H1 (cell line): ENCODE results near the gene IGSF23. TPM values are rescaled to one million over a fixed set of nuclear protein-coding genes. Genes with fewer than 3 reads are reported as not detected.

Experiments used
- CTCF ChIA-PET: fragments of 300-600 bp; sonication (Branson Sonifier 250); formaldehyde crosslinking; loops from one replicate; lab custom pipeline; 2021; ENCODE audit not compliant: partially characterized antibody; lab: Charles Lee
- POLR2A ChIA-PET: fragments of 300-600 bp; sonication (Branson Sonifier 250); formaldehyde crosslinking; loops from one replicate; lab custom pipeline; 2021; ENCODE audit warnings: inconsistent platforms; ENCODE audit not compliant: partially characterized antibody; lab: Charles Lee
- DNase-seq, 2 experiments: peaks; one replicate each; pipeline versions ENCODE4 v3.0.0 to v3.0.0-alpha.2; 2010 to 2022; ENCODE audit warnings: low spot score in 2 of 2, low read depth in 1 of 2, mixed read lengths in 1 of 2
- FAIRE-seq: peaks from 2 replicates; lab custom pipeline; 2011; peaks lifted over from hg19 to GRCh38; lab: Jason Lieb, UNC
- H2AFZ ChIP-seq: 2 replicates; pipeline ENCODE4 v1.8.1; 2012; ENCODE audit warnings: low read length, inconsistent platforms
- H2AK5ac ChIP-seq: 2 replicates; pipeline ENCODE4 v1.6.1; 2013; ENCODE audit warnings: low read depth, low read length
- H2BK120ac ChIP-seq: replicated peaks from 2 replicates; pipeline ENCODE3; 2013; ENCODE audit warnings: low read depth, low read length, inconsistent platforms
- H2BK12ac ChIP-seq: 2 replicates; pipeline ENCODE4 v1.6.1; 2013; ENCODE audit warnings: low read depth, low read length
- H2BK15ac ChIP-seq: 2 replicates; pipeline ENCODE4 v1.6.1; 2013; ENCODE audit warnings: low read length
- H2BK20ac ChIP-seq: 2 replicates; pipeline ENCODE4 v1.6.1; 2013; ENCODE audit warnings: low read length
- H2BK5ac ChIP-seq: 2 replicates; pipeline ENCODE4 v1.6.1; 2013; ENCODE audit warnings: low read depth, low read length
- H3K14ac ChIP-seq: 2 replicates; pipeline ENCODE4 v1.6.1; 2013; ENCODE audit warnings: inconsistent platforms; ENCODE audit not compliant: insufficient read length
- H3K18ac ChIP-seq: 2 replicates; pipeline ENCODE4 v1.6.1; 2013; ENCODE audit warnings: low read length; ENCODE audit errors: extremely low read depth
- H3K23ac ChIP-seq: 2 replicates; pipeline ENCODE4 v1.6.1; 2013; ENCODE audit warnings: inconsistent platforms; ENCODE audit not compliant: insufficient read length
- H3K23me2 ChIP-seq: 2 replicates; pipeline ENCODE4 v1.6.1; 2013; ENCODE audit warnings: low read depth, low read length
- H3K27ac ChIP-seq: 2 replicates; pipeline ENCODE4 v1.6.1; 2011; ENCODE audit warnings: low read depth, low read length, inconsistent platforms
- H3K27me3 ChIP-seq, 4 experiments: replicated peaks in 1 of 4; 1 replicate in 1 of 4; 2 replicates in 3 of 4; pipeline versions ENCODE4 v1.6.1 to v1.8.1; 2011 to 2013; ENCODE audit warnings: low read length in 3 of 4, mild to moderate bottlenecking in 3 of 4, inconsistent platforms in 2 of 4, mixed read lengths in 2 of 4, moderate library complexity in 1 of 4; ENCODE audit not compliant: control insufficient read depth in 3 of 4, insufficient read depth in 3 of 4; ENCODE audit errors: extremely low read depth in 1 of 4
- H3K36me3 ChIP-seq, 4 experiments: 2 replicates each; pipeline versions ENCODE4 v1.6.1 to v1.8.1; 2011 to 2013; ENCODE audit warnings: mild to moderate bottlenecking in 4 of 4, low read length in 3 of 4, moderate library complexity in 2 of 4, control low read depth in 1 of 4, inconsistent platforms in 1 of 4; ENCODE audit not compliant: insufficient read depth in 4 of 4, control insufficient read depth in 2 of 4
- H3K4ac ChIP-seq: replicated peaks from 2 replicates; pipeline ENCODE3; 2013; ENCODE audit warnings: low read length, low read depth, mixed read lengths, inconsistent platforms; ENCODE audit not compliant: insufficient read length
- H3K4me1 ChIP-seq, 4 experiments: replicated peaks in 1 of 4; 1 replicate in 1 of 4; 2 replicates in 3 of 4; pipeline versions ENCODE4 v1.6.1 to v1.8.1; 2011 to 2013; ENCODE audit warnings: low read length in 3 of 4, inconsistent platforms in 2 of 4, mixed read lengths in 1 of 4; ENCODE audit not compliant: insufficient read depth in 4 of 4, control insufficient read depth in 3 of 4
- H3K4me2 ChIP-seq, 2 experiments: 2 replicates each; pipeline versions ENCODE4 v1.6.1 to v1.8.1; 2011 to 2013; ENCODE audit warnings: low read depth in 2 of 2, low read length in 2 of 2, control low read depth in 1 of 2, inconsistent platforms in 1 of 2, mild to moderate bottlenecking in 1 of 2; ENCODE audit not compliant: insufficient read depth in 1 of 2
- H3K4me3 ChIP-seq, 4 experiments: fragments of 200-600, 300-600 bp in 1 of 4; sonication (generic), shearing (Covaris generic), sonication (Bioruptor Twin) in 1 of 4; 2 replicates each; pipeline versions ENCODE4 v1.5.1 to v1.8.1; 2011 to 2016; ENCODE audit warnings: low read length in 4 of 4, low read depth in 3 of 4, control low read depth in 2 of 4, inconsistent platforms in 2 of 4, mild to moderate bottlenecking in 2 of 4, mixed read lengths in 1 of 4, moderate library complexity in 1 of 4; ENCODE audit not compliant: insufficient read depth in 2 of 4; ENCODE audit errors: extremely low read depth in 1 of 4
- H3K56ac ChIP-seq: replicated peaks from 2 replicates; pipeline ENCODE3; 2013; ENCODE audit warnings: low read depth, mild to moderate bottlenecking, mixed read lengths, low read length, inconsistent platforms; ENCODE audit not compliant: insufficient read length
- H3K79me1 ChIP-seq: 2 replicates; pipeline ENCODE4 v1.6.1; 2013; ENCODE audit warnings: low read depth, low read length, control low read depth
- H3K79me2 ChIP-seq, 2 experiments: 2 replicates each; pipeline versions ENCODE4 v1.6.1 to v1.8.1; 2012 to 2013; ENCODE audit warnings: low read length in 2 of 2, mild to moderate bottlenecking in 2 of 2, inconsistent platforms in 1 of 2; ENCODE audit not compliant: insufficient read depth in 2 of 2, control insufficient read depth in 1 of 2
- H3K9ac ChIP-seq, 4 experiments: replicated peaks in 1 of 4; 1 replicate in 1 of 4; 2 replicates in 3 of 4; pipeline versions ENCODE4 v1.6.1 to v1.8.1; 2011 to 2013; ENCODE audit warnings: low read depth in 3 of 4, low read length in 3 of 4, control low read depth in 2 of 4, mild to moderate bottlenecking in 2 of 4, moderate library complexity in 2 of 4, inconsistent platforms in 1 of 4; ENCODE audit errors: extremely low read depth in 1 of 4
- H3K9me3 ChIP-seq, 2 experiments: 2 replicates each; pipeline versions ENCODE4 v1.6.1 to v1.8.1; 2012 to 2013; ENCODE audit warnings: mild to moderate bottlenecking in 2 of 2, moderate library complexity in 2 of 2, control low read depth in 1 of 2, inconsistent platforms in 1 of 2, low read depth in 1 of 2, low read length in 1 of 2, mixed read lengths in 1 of 2; ENCODE audit not compliant: insufficient read depth in 2 of 2
- H4K20me1 ChIP-seq, 2 experiments: replicated peaks in 1 of 2; 2 replicates each; pipeline versions ENCODE3 to v1.8.1; 2011 to 2013; ENCODE audit warnings: inconsistent platforms in 2 of 2, low read length in 2 of 2, mild to moderate bottlenecking in 1 of 2; ENCODE audit not compliant: insufficient read depth in 2 of 2, control insufficient read depth in 1 of 2
- H4K5ac ChIP-seq: 2 replicates; pipeline ENCODE4 v1.6.1; 2013; ENCODE audit warnings: low read length, low read depth, mixed read lengths, inconsistent platforms; ENCODE audit not compliant: insufficient read length
- H4K8ac ChIP-seq: 2 replicates; pipeline ENCODE4 v1.8.0; 2013; ENCODE audit warnings: mild to moderate bottlenecking, moderate library complexity, low read length, inconsistent platforms; ENCODE audit not compliant: insufficient read depth; ENCODE audit errors: extremely low read depth
- H4K91ac ChIP-seq: replicated peaks from 2 replicates; pipeline ENCODE3; 2013; ENCODE audit warnings: low read length, mixed read lengths, inconsistent platforms; ENCODE audit not compliant: insufficient read length
- GTF2F1 ChIP-seq: IDR thresholded peaks from 2 replicates; pipeline ENCODE4 v1.6.1; 2012; ENCODE audit warnings: low read depth, low read length, improper control_type of control experiment, borderline replicate concordance
- KDM1A ChIP-seq: fragments of 200-600, 300-600 bp; sonication (generic); IDR thresholded peaks from 2 replicates; pipeline ENCODE4 v1.7.1; 2016; ENCODE audit warnings: mild to moderate bottlenecking, low read length, borderline replicate concordance
- whole genome bisulfite sequencing, 2 experiments: shearing (Covaris generic) in 1 of 2; methylation state at CpG; one replicate each; pipeline versions ENCODE4 v1.1.6 to v1.1.7; 2013 to 2015; ENCODE audit warnings: low lambda C conversion rate in 2 of 2, mixed read lengths in 2 of 2, inconsistent platforms in 1 of 2, low coverage in 1 of 2, missing lambda C conversion rate in 1 of 2; ENCODE audit not compliant: insufficient replicate concordance in 2 of 2, insufficient coverage in 1 of 2, insufficient read length in 1 of 2; ENCODE audit errors: extremely low coverage in 1 of 2, missing lambda C conversion rate in 1 of 2; 5-methylcytosine and 5-hydroxymethylcytosine counted together
- polyA plus RNA-seq, 7 experiments: library from polyadenylated mRNA; depleted of rRNA in 3 of 7; stranded (reverse) in 5 of 7; unstranded in 2 of 7; fragments of >200 nt in 5 of 7; fragments of 200-250 nt in 2 of 7; gene quantifications; 1 replicate in 5 of 7; 2 replicates in 1 of 7; 4 replicates in 1 of 7; pipeline versions ENCODE4 v1.2.1 to v1.2.3, GENCODE V29; 2011 to 2013; ENCODE audit warnings: missing spikeins in 2 of 7, mixed read lengths in 2 of 7
- total RNA-seq: library from RNA; stranded (reverse); fragmentation: NEBNext Ultra II Directional; extraction: Animal tissue kit (Norgen Biotek cat#: 25700); gene quantifications from 2 replicates; pipeline ENCODE4 v1.2.1, GENCODE V29; 2021

Gene IGSF23
- total and polyA plus RNA-seq, 2 of the 8 experiments (the other 6 are each of a cell fraction or from before 2014, with no cell fraction given), result not detected

DNA sequence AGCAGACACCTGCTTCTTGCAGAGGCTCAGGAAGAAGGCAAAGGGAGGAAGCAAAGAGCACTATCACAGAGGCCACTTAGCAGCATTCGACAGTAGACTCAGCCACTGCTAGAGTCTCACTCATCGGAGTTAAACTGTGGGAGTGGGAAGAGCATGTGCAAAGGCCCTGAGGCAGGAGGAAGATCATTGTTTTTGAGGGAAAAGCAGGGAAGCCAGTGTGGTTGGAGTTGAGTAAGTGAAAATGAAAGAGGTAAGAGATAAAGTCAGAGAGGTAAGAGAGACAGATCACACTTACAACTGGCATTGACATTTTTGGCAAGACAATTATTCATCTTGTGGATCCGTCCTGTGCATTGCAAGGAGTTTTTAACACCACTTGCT lies 42.8 kb upstream of the IGSF23 start:
- no peak overlapping the region for H2BK12ac ChIP-seq
- no peak overlapping the region for H2AK5ac ChIP-seq
- no peak overlapping the region for H3K27ac ChIP-seq
- H3K23ac ChIP-seq, result no peak overlapping the region
- no peak overlapping the region for H4K8ac ChIP-seq
- H3K14ac ChIP-seq, result no peak overlapping the region
- ChIA-PET POLR2A (interaction anchor here (0.6 to 0.9 kb wide), 3 partner anchors 12 to 93 kb away, joined by 3 to 5 read pairs (median 3); no protein-coding TSS in a partner anchor), CTCF (interaction anchor here (0.5 to 3.3 kb wide), 55 partner anchors 8 to 381 kb away, joined by 3 to 126 read pairs (median 5); partner anchors contain the start of gene PVR)
- H3K56ac ChIP-seq, result no peak overlapping the region
- H3K4ac ChIP-seq, result no peak overlapping the region
- H3K9me3 ChIP-seq, result no peaks in the 10 kb centered on the region
- H3K79me2 ChIP-seq, result no peaks in the 10 kb centered on the region
- H2BK15ac ChIP-seq, result no peak overlapping the region
- peak; percentile 14; the same call in 1 of the 2 replicates for TF ChIP-seq KDM1A
- no peak for TF ChIP-seq GTF2F1
- FAIRE-seq (no peak), DNase-seq (no peak)
- H3K18ac ChIP-seq, result no peak overlapping the region
- no peak overlapping the region for H3K4me3 ChIP-seq
- H2BK120ac ChIP-seq, result no peak overlapping the region
- H4K20me1 ChIP-seq, result no peaks in the 10 kb centered on the region
- no peaks in the 10 kb centered on the region; the same call in 1 of the 2 replicates for H3K23me2 ChIP-seq
- H3K27me3 ChIP-seq, result no peaks in the 10 kb centered on the region
- no peak overlapping the region for H4K5ac ChIP-seq
- no peak overlapping the region for H4K91ac ChIP-seq
- 59% methylated on average over 3 of the region's 3 CpGs; no CpG with 5 or more reads in 1 of the 2 experiments for WGBS, 2 experiments
- no peak overlapping the region for H2AFZ ChIP-seq
- no peak overlapping the region for H2BK20ac ChIP-seq
- no peaks in the 10 kb centered on the region for H3K4me1 ChIP-seq
- no peak overlapping the region for H2BK5ac ChIP-seq
- H3K79me1 ChIP-seq, result no peaks in the 10 kb centered on the region
- no peak overlapping the region for H3K9ac ChIP-seq
- no peak overlapping the region for H3K4me2 ChIP-seq
- H3K36me3 ChIP-seq, result no peaks in the 10 kb centered on the region
